GM12891 (cell line): Measurements from ENCODE around the gene SENP5.

Experiments
- POLR2A ChIP-seq: IDR thresholded peaks from 2 replicates; pipeline ENCODE4 v1.6.1; 2011; ENCODE audit warnings: low read depth, low read length, control low read depth
- SPI1 ChIP-seq: IDR thresholded peaks from 2 replicates; pipeline ENCODE4 v1.6.1; 2011; ENCODE audit warnings: low read depth, low read length, control low read depth

DNA sequence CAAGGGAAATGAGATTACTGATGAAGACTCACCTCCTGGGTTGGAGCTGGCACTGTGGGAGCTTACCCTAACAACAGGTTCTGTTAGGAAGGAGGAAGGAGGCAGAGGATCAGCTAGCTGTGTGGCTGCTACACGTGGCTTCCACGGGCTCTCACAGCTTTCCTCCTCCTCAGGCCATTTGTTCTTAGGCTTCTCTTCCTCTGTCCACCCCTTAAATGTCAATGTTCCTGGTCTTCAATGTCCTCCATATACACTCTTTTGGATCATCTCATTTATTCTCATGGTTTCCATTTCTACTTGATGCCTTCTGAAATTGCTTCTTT lies 95.9 kb downstream of the SENP5 start:
- TF ChIP-seq POLR2A: no peak
- no peak for TF ChIP-seq SPI1
